ENCODE measurements around the gene CACNB3. TPM values are rescaled to one million over a fixed set of nuclear protein-coding genes. Genes with fewer than 3 reads are reported as not detected.

Gene CACNB3
- total and polyA plus RNA-seq, 2 of the 13 experiments (the other 11 are each of a cell fraction or from before 2014, with no cell fraction given): 0.29 to 0.54 TPM

DNA sequence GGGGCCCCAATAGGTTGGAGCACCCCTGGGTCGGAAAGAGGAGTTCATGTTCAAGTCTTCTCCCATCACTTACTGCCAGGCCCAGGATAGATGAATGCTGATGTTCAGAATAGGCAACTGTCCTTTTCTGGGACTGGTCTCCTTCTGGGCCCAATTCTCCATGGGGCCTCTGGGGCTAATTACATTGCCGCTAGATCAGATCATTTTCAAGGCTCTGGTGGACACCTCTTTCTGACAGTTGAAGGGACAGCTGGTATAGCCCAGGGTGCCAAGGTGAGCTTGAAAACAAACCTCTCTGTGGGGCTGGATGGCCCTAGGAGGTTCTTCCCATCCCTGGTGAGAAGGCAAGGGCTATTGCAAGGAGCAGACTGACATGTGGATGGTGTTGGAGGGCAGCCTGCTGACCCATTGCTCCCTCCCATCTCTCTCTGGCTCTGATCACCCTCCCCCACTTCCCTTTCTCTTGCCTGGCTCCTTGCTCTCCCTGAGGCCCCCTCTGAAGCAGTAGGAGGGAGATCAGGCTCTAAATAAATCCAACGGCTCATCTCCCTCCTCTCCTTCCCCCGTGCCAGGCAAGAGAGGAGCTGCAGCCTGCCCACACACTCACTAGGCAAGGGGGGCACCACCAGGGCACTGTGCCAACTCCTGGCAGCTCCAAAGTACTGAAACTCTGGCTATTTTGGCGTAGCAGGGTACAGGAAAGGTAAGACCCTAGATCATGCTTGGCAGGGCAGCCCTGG, 1.9 kb downstream of the CACNB3 start:
- Histone ChIP-seq H2AFZ (ENCODE audit: low read length) (no peak overlapping the region), H3K4me2 (ENCODE audit: low read depth, low read length) (no peak overlapping the region), H3K9me3 (ENCODE audit: low read length) (no peaks in the 10 kb centered on the region), H3K79me2 (ENCODE audit: insufficient read depth, low read length) (no peaks in the 10 kb centered on the region), H4K20me1 (ENCODE audit: insufficient read depth, low read length) (peaks cover 3% of the 10 kb centered on the region; the same call in 1 of the 2 replicates), H3K27me3 (ENCODE audit: control insufficient read depth in 1 of 2, insufficient read depth in 2 of 2, low read length in 2 of 2) (peaks cover 13 to 87% of the 10 kb centered on the region in 2 experiments), H3K9ac (ENCODE audit: insufficient read depth, low read depth, low read length) (no peak overlapping the region), H3K4me1 (ENCODE audit: insufficient read depth, low read length) (peaks cover 19% of the 10 kb centered on the region), H3K36me3 (replicated peaks in 1 of 2; ENCODE audit: control insufficient read depth in 1 of 2, insufficient read depth in 2 of 2, low read length in 2 of 2) (no peaks in the 10 kb centered on the region), H3K27ac (ENCODE audit: extremely low read length, insufficient read depth, low read length) (no peak overlapping the region), H3K4me3 (replicated peaks in 1 of 3; ENCODE audit: insufficient read depth in 1 of 3, low read depth in 2 of 3, low read length in 3 of 3) (no peak overlapping the region)
- BruUV-seq (replicated peaks): no TSS peak
- whole genome bisulfite sequencing (ENCODE audit: low lambda C conversion rate): 24% methylated on average over 5 of the region's 5 CpGs
- DNase-seq (ENCODE audit: low spot score) (no peak), FAIRE-seq (no peak), ATAC-seq (no peak)
- in situ Hi-C loops (cut with HindIII; ENCODE audit: extremely low pct_ligation_motif_present, low pct_unique_long_range_greater_than_20kb) (no loop called here), intact Hi-C loops (cut with micrococcal nuclease; ENCODE audit: unreplicated experiment) (no loop called here)
- CTCF ChIA-PET (ENCODE audit: low intra/inter-chr PET ratio, low total read pairs): no interaction called here
- POLR2A ChIA-PET: no interaction called here
- TF ChIP-seq SRSF9 (IDR thresholded peaks at IDR 0.05; ENCODE audit: borderline replicate concordance, insufficient read depth, low read depth, low read length, poor library complexity, severe bottlenecking) (no peak), ZNF317 (CRISPR knock-in tag; IDR thresholded peaks at IDR 0.05) (no peak), IRF2 (CRISPR knock-in tag; IDR thresholded peaks at IDR 0.05) (no peak), ATM (IDR thresholded peaks at IDR 0.05; ENCODE audit: borderline replicate concordance) (no peak), NPAS2 (CRISPR knock-in tag; IDR thresholded peaks at IDR 0.05; ENCODE audit: borderline replicate concordance) (no peak), TAF15 (IDR thresholded peaks at IDR 0.05; ENCODE audit: low read depth, low read length, poor library complexity, severe bottlenecking) (no peak), HOXA7 (CRISPR knock-in tag; IDR thresholded peaks at IDR 0.05) (no peak), ATF2 (CRISPR knock-in tag; IDR thresholded peaks at IDR 0.05) (no peak), FOXP1 (IDR thresholded peaks at IDR 0.05) (no peak), FOXP1 (CRISPR knock-in tag; IDR thresholded peaks at IDR 0.05) (no peak), MAFK (conservative IDR thresholded peaks at IDR 0.05 in 1 of 2, IDR thresholded peaks at IDR 0.05 in 1 of 2; ENCODE audit: low read length in 2 of 2) (no peak)
- TF ChIP-seq, protein P1, sequence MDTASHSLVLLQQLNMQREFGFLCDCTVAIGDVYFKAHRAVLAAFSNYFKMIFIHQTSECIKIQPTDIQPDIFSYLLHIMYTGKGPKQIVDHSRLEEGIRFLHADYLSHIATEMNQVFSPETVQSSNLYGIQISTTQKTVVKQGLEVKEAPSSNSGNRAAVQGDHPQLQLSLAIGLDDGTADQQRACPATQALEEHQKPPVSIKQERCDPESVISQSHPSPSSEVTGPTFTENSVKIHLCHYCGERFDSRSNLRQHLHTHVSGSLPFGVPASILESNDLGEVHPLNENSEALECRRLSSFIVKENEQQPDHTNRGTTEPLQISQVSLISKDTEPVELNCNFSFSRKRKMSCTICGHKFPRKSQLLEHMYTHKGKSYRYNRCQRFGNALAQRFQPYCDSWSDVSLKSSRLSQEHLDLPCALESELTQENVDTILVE (CRISPR knock-in tag; IDR thresholded peaks at IDR 0.05): no peak
- TF ChIP-seq, protein P2, sequence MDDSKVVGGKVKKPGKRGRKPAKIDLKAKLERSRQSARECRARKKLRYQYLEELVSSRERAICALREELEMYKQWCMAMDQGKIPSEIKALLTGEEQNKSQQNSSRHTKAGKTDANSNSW (CRISPR knock-in tag; IDR thresholded peaks at IDR 0.05; ENCODE audit: borderline replicate concordance): no peak
- TF ChIP-seq, protein P3, sequence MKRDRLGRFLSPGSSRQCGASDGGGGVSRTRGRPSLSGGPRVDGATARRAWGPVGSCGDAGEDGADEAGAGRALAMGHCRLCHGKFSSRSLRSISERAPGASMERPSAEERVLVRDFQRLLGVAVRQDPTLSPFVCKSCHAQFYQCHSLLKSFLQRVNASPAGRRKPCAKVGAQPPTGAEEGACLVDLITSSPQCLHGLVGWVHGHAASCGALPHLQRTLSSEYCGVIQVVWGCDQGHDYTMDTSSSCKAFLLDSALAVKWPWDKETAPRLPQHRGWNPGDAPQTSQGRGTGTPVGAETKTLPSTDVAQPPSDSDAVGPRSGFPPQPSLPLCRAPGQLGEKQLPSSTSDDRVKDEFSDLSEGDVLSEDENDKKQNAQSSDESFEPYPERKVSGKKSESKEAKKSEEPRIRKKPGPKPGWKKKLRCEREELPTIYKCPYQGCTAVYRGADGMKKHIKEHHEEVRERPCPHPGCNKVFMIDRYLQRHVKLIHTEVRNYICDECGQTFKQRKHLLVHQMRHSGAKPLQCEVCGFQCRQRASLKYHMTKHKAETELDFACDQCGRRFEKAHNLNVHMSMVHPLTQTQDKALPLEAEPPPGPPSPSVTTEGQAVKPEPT (CRISPR knock-in tag; IDR thresholded peaks at IDR 0.05; ENCODE audit: low read depth): no peak
- TF ChIP-seq, protein P4, sequence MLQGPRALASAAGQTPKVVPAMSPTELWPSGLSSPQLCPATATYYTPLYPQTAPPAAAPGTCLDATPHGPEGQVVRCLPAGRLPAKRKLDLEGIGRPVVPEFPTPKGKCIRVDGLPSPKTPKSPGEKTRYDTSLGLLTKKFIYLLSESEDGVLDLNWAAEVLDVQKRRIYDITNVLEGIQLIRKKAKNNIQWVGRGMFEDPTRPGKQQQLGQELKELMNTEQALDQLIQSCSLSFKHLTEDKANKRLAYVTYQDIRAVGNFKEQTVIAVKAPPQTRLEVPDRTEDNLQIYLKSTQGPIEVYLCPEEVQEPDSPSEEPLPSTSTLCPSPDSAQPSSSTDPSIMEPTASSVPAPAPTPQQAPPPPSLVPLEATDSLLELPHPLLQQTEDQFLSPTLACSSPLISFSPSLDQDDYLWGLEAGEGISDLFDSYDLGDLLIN (CRISPR knock-in tag; IDR thresholded peaks at IDR 0.05; ENCODE audit: borderline replicate concordance): no peak
